HepG2 (cell line): ENCODE data around the gene FHDC1. TPM values are rescaled to one million over a fixed set of nuclear protein-coding genes. Genes with fewer than 3 reads are reported as not detected.

Experiments used
- ATAC-seq: fragments of 200-7000 bp; cut with Tn5 transposase; 3 replicates; pipeline ENCODE4 v1.9.1; 2020; ENCODE audit warnings: mild to moderate bottlenecking, moderate library complexity
- BruUV-seq: library from RNA; stranded (reverse); fragments of 400-500 nt; replicated peaks from 2 replicates; lab custom pipeline; 2021; lab: Mats Ljungman, UMichigan
- CTCF ChIA-PET: fragments of 300-600 bp; formaldehyde crosslinking; extraction: SDS; loops from one replicate; lab custom pipeline; 2021; ENCODE audit warnings: low total read pairs, inconsistent platforms, low intra/inter-chr PET ratio; lab: Yijun Ruan, JAX
- POLR2A ChIA-PET: fragments of 350-600 bp; sonication (Branson Sonifier 250); formaldehyde crosslinking; loops from one replicate; lab custom pipeline; 2020; ENCODE audit warnings: antibody characterized with exemption, inconsistent platforms; lab: Yijun Ruan, JAX
- DNase-seq: peaks from one replicate; pipeline ENCODE4 v3.0.0-alpha.2; 2015; ENCODE audit warnings: low spot score
- FAIRE-seq: peaks from 3 replicates; lab custom pipeline; 2011; peaks lifted over from hg19 to GRCh38; lab: Jason Lieb, UNC
- H2AFZ ChIP-seq: one replicate; pipeline ENCODE4 v1.6.1; 2011; ENCODE audit warnings: low read length, inconsistent platforms
- H3K27ac ChIP-seq: fragments of 300-600 bp; 3 replicates; pipeline ENCODE4 v1.8.0; 2011; ENCODE audit warnings: mixed run types, mild to moderate bottlenecking, mixed read lengths, low read length, inconsistent platforms; ENCODE audit not compliant: insufficient read depth; ENCODE audit errors: extremely low read length
- H3K27me3 ChIP-seq, 2 experiments: fragments of 200-600 bp in 1 of 2; 2 replicates in 1 of 2; 3 replicates in 1 of 2; pipeline versions ENCODE4 v1.6.0 to v1.8.0; 2011; ENCODE audit warnings: low read length in 2 of 2, mild to moderate bottlenecking in 2 of 2, moderate library complexity in 2 of 2, inconsistent platforms in 1 of 2; ENCODE audit not compliant: insufficient read depth in 2 of 2, control insufficient read depth in 1 of 2
- H3K36me3 ChIP-seq, 2 experiments: fragments of 200-600 bp in 1 of 2; replicated peaks in 1 of 2; 2 replicates in 1 of 2; 3 replicates in 1 of 2; pipeline versions ENCODE4 v1.5.1 to v1.8.0; 2011; ENCODE audit warnings: low read length in 2 of 2, inconsistent platforms in 1 of 2; ENCODE audit not compliant: insufficient read depth in 2 of 2, control insufficient read depth in 1 of 2
- H3K4me1 ChIP-seq: 2 replicates; pipeline ENCODE4 v1.5.1; 2012; ENCODE audit warnings: low read length, inconsistent platforms; ENCODE audit not compliant: insufficient read depth
- H3K4me2 ChIP-seq: 2 replicates; pipeline ENCODE4 v1.6.0; 2011; ENCODE audit warnings: low read depth, low read length, inconsistent platforms
- H3K4me3 ChIP-seq, 3 experiments: fragments of 200-600 bp in 1 of 3; sonication (generic), shearing (Covaris generic) in 1 of 3; replicated peaks in 1 of 3; 2 replicates each; pipeline ENCODE4 v1.5.1; 2011 to 2016; ENCODE audit warnings: low read length in 3 of 3, inconsistent platforms in 2 of 3, low read depth in 2 of 3, mild to moderate bottlenecking in 2 of 3, control low read depth in 1 of 3, mixed read lengths in 1 of 3; ENCODE audit not compliant: insufficient read depth in 1 of 3
- H3K79me2 ChIP-seq: one replicate; pipeline ENCODE4 v1.6.1; 2011; ENCODE audit warnings: low read length, inconsistent platforms; ENCODE audit not compliant: insufficient read depth
- H3K9ac ChIP-seq: 2 replicates; pipeline ENCODE4 v1.6.0; 2011; ENCODE audit warnings: mild to moderate bottlenecking, low read depth, low read length, inconsistent platforms; ENCODE audit not compliant: insufficient read depth
- H3K9me3 ChIP-seq: 2 replicates; pipeline ENCODE4 v1.5.1; 2012; ENCODE audit warnings: mild to moderate bottlenecking, low read length
- H4K20me1 ChIP-seq: 2 replicates; pipeline ENCODE4 v1.6.0; 2011; ENCODE audit warnings: inconsistent platforms, mild to moderate bottlenecking, low read length, moderate library complexity; ENCODE audit not compliant: insufficient read depth
- DDIT3 ChIP-seq: sonication (generic); formaldehyde crosslinking; IDR thresholded peaks from 2 replicates; pipeline ENCODE4 v1.4.0; 2020; ENCODE audit warnings: mild to moderate bottlenecking, missing genetic modification reagents
- EHMT2 ChIP-seq: fragments of 200-600 bp; sonication (generic); IDR thresholded peaks from 2 replicates; pipeline ENCODE4 v1.7.0; 2017; ENCODE audit warnings: antibody characterized with exemption, low read depth, low read length, borderline replicate concordance
- EP300 ChIP-seq, 3 experiments: sonication (generic) in 1 of 3; formaldehyde crosslinking in 1 of 3; IDR thresholded peaks; 2 replicates each; pipeline versions ENCODE4 v1.5.1 to v1.6.1; 2011 to 2020; ENCODE audit warnings: low read depth in 2 of 3, low read length in 2 of 3, borderline replicate concordance in 1 of 3, improper control_type of control experiment in 1 of 3, mild to moderate bottlenecking in 1 of 3, missing genetic modification reagents in 1 of 3, moderate library complexity in 1 of 3
- IRX3 ChIP-seq: sonication (generic); formaldehyde crosslinking; IDR thresholded peaks from 2 replicates; pipeline ENCODE4 v1.8.1; 2023; ENCODE audit warnings: mild to moderate bottlenecking, low read depth, missing genetic modification reagents, borderline replicate concordance
- KLF6 ChIP-seq: IDR thresholded peaks from 2 replicates; pipeline ENCODE4 v1.8.0; 2016; ENCODE audit warnings: missing biosample characterization, missing genetic modification reagents
- LCORL ChIP-seq, 2 experiments: fragments of 450-650 bp in 1 of 2; sonication (generic) in 1 of 2; formaldehyde crosslinking in 1 of 2; IDR thresholded peaks; 2 replicates each; pipeline versions ENCODE4 v1.5.0 to v1.6.1; 2017 to 2020; ENCODE audit warnings: antibody characterized with exemption in 1 of 2, missing genetic modification reagents in 1 of 2
- MATR3 ChIP-seq: sonication (generic); formaldehyde crosslinking; IDR thresholded peaks from 2 replicates; pipeline ENCODE4 v1.4.0; 2020; ENCODE audit warnings: missing genetic modification reagents
- MXD3 ChIP-seq: IDR thresholded peaks from 2 replicates; pipeline ENCODE4 v1.6.1; 2016; ENCODE audit warnings: mild to moderate bottlenecking, missing biosample characterization, missing genetic modification reagents
- ZBTB43 ChIP-seq: sonication (generic); formaldehyde crosslinking; conservative IDR thresholded peaks from 2 replicates; pipeline ENCODE4 v1.4.0; 2020; ENCODE audit warnings: missing genetic modification reagents
- ZFX ChIP-seq: sonication (generic); formaldehyde crosslinking; IDR thresholded peaks from 2 replicates; pipeline ENCODE4 v1.4.0; 2020; ENCODE audit warnings: mild to moderate bottlenecking, low read depth, missing genetic modification reagents, moderate library complexity
- ZNF407 ChIP-seq: sonication (generic); formaldehyde crosslinking; IDR thresholded peaks from one replicate; pipeline ENCODE4 v1.5.1; 2020; ENCODE audit warnings: mild to moderate bottlenecking, missing genetic modification reagents; ENCODE audit errors: not compliant biosample characterization
- ZNF496 ChIP-seq: sonication (generic); formaldehyde crosslinking; IDR thresholded peaks from 2 replicates; pipeline ENCODE4 v1.8.1; 2023; ENCODE audit warnings: mild to moderate bottlenecking, moderate library complexity, missing genetic modification reagents; ENCODE audit not compliant: insufficient replicate concordance
- ZNF720 ChIP-seq: sonication (generic); formaldehyde crosslinking; IDR thresholded peaks from 2 replicates; pipeline ENCODE4 v1.4.0; 2020; ENCODE audit warnings: missing genetic modification reagents
- ZNF841 ChIP-seq: sonication (generic); formaldehyde crosslinking; IDR thresholded peaks from 2 replicates; pipeline ENCODE4 v1.8.1; 2023; ENCODE audit warnings: missing genetic modification reagents, borderline replicate concordance
- WGBS: methylation state at CpG from one replicate; pipeline ENCODE4 v1.1.6; 2017; ENCODE audit warnings: low lambda C conversion rate; 5-methylcytosine and 5-hydroxymethylcytosine counted together
- in situ Hi-C: cut with HindIII; loops from 2 replicates; pipeline ENCODE4 v1.10.0; 2017; ENCODE audit warnings: low pct_unique_long_range_greater_than_20kb; ENCODE audit not compliant: extremely low pct_ligation_motif_present
- intact Hi-C: fragments of 100-400 bp; cut with micrococcal nuclease; formaldehyde crosslinking; loops from one replicate; pipeline ENCODE4 v1.10.0; 2022; ENCODE audit not compliant: unreplicated experiment
- polyA plus RNA-seq, 8 experiments: library from polyadenylated mRNA; depleted of rRNA in 3 of 8; stranded (reverse) in 7 of 8; unstranded in 1 of 8; fragments of >200 nt; fragmentation: Illumina TruSeq in 4 of 8; extraction: Trizol in 4 of 8; gene quantifications; 2 replicates each; pipeline versions ENCODE4 v1.2.1 to v1.2.3, GENCODE V29; 2011 to 2016; ENCODE audit warnings: low read depth in 4 of 8, missing spikeins in 1 of 8, mixed read lengths in 1 of 8; ENCODE audit not compliant: insufficient read depth in 1 of 8
- total RNA-seq, 5 experiments: library from RNA; depleted of rRNA; stranded (reverse); fragments of >200 nt; fragmentation: Illumina TruSeq; extraction: Trizol; gene quantifications; 2 replicates each; pipeline ENCODE4 v1.2.3, GENCODE V29; 2016; ENCODE audit warnings: low read depth in 1 of 5

FHDC1 gene
- total and polyA plus RNA-seq, 2 of the 13 experiments (the other 11 are each of a cell fraction or from before 2014, with no cell fraction given): 0.07 to 0.15 TPM

GRCh38 chr4:152989554-152989970 is 53.4 kb downstream of the FHDC1 start:
- no peak overlapping the region for H3K9ac ChIP-seq
- no peaks in the 10 kb centered on the region for H3K79me2 ChIP-seq
- no TSS peak for BruUV-seq
- in situ Hi-C loops: no loop called here
- H3K27me3 ChIP-seq: peaks cover 1% of the 10 kb centered on the region in 2 experiments; a peak in 2 of 5 replicates
- no peak for FAIRE-seq
- intact Hi-C loops: no loop called here
- no peak for ATAC-seq
- H3K4me1 ChIP-seq: peaks cover 8% of the 10 kb centered on the region; the same call in 1 of the 2 replicates
- no peak overlapping the region for H3K4me3 ChIP-seq
- no peak overlapping the region for H2AFZ ChIP-seq
- no peaks in the 10 kb centered on the region for H3K36me3 ChIP-seq
- DNase-seq: no peak
- no peak overlapping the region for H3K4me2 ChIP-seq
- ChIA-PET POLR2A (no interaction called here), CTCF (no interaction called here)
- H3K27ac ChIP-seq: no peak overlapping the region
- no peaks in the 10 kb centered on the region for H4K20me1 ChIP-seq
- no peaks in the 10 kb centered on the region for H3K9me3 ChIP-seq
- WGBS: 40% methylated on average over 1 of the region's 3 CpGs
- TF ChIP-seq EHMT2: no peak
- TF ChIP-seq DDIT3: no peak
- TF ChIP-seq LCORL (IDR thresholded peaks at IDR 0.05): no peak
- no peak for TF ChIP-seq LCORL (CRISPR knock-in tag; IDR thresholded peaks at IDR 0.05)
- no peak for TF ChIP-seq KLF6
- TF ChIP-seq ZBTB43 (CRISPR knock-in tag): no peak
- no peak for TF ChIP-seq ZNF496
- TF ChIP-seq ZNF407: no peak
- no peak for TF ChIP-seq ZNF720 (CRISPR knock-in tag)
- no peak for TF ChIP-seq MATR3 (CRISPR knock-in tag)
- no peak for TF ChIP-seq EP300 (IDR thresholded peaks at IDR 0.05; ENCODE audit: low read depth in 2 of 2, low read length in 2 of 2)
- TF ChIP-seq EP300 (CRISPR knock-in tag; IDR thresholded peaks at IDR 0.05; ENCODE audit: borderline replicate concordance): no peak
- TF ChIP-seq MXD3: no peak
- no peak for TF ChIP-seq IRX3 (CRISPR knock-in tag)
- no peak for TF ChIP-seq ZNF841 (CRISPR knock-in tag)
- TF ChIP-seq ZFX (CRISPR knock-in tag): no peak
